ENCODE results near the gene TBC1D9B. TPM values are rescaled to one million over a fixed set of nuclear protein-coding genes. Genes with fewer than 3 reads are reported as not detected.

TBC1D9B gene
- total and polyA plus RNA-seq, 9 of the 15 experiments (the other 6 are each of a cell fraction or from before 2014, with no cell fraction given), result 2.9 to 59.1 (median 33.5) TPM

GRCh38 chr5:179879690-179880010 lies 28.0 kb downstream of the TBC1D9B start (continued):
- TF ChIP-seq FOXP4 (CRISPR knock-in tag; IDR thresholded peaks at IDR 0.05; ENCODE audit: borderline replicate concordance), result no peak
- no peak for TF ChIP-seq TRIM28 (IDR thresholded peaks at IDR 0.05)
- TF ChIP-seq SRSF1 (IDR thresholded peaks at IDR 0.05; ENCODE audit: low read depth, low read length), result no peak

GRCh38 chr5:179879003-179879689 lies 28.6 kb downstream of the TBC1D9B start:
- Histone ChIP-seq H3K4me1 (replicated peaks in 1 of 2; ENCODE audit: control insufficient read depth in 2 of 2, insufficient read depth in 2 of 2, low read length in 2 of 2) (no peaks in the 10 kb centered on the region), H2AFZ (ENCODE audit: low read depth, low read length) (no peak overlapping the region), H3K4me2 (ENCODE audit: insufficient read depth, low read length) (no peak overlapping the region), H3K4me3 (no peak overlapping the region), H3K9me3 (replicated peaks; ENCODE audit: control insufficient read depth, insufficient read depth, low read depth, low read length) (peaks cover 11% of the 10 kb centered on the region), H3K36me3 (ENCODE audit: control insufficient read depth, insufficient read depth, low read length) (peaks cover 68% of the 10 kb centered on the region), H3K27ac (ENCODE audit: extremely low read depth, low read depth, low read length) (no peak overlapping the region), H3K9me1 (ENCODE audit: control insufficient read depth, insufficient read depth, low read length) (no peaks in the 10 kb centered on the region), H3K27me3 (ENCODE audit: control insufficient read depth in 2 of 2, insufficient read depth in 2 of 2, low read length in 2 of 2) (no peaks in the 10 kb centered on the region), H4K20me1 (replicated peaks; ENCODE audit: control insufficient read depth, insufficient read depth, low read length) (no peaks in the 10 kb centered on the region; the same call in 1 of the 2 replicates), H3K79me2 (ENCODE audit: control insufficient read depth, insufficient read depth, low read length) (no peaks in the 10 kb centered on the region), H3K9ac (ENCODE audit: insufficient read depth in 1 of 2, low read depth in 2 of 2, low read length in 2 of 2) (peak overlapping the region in 1 of 2 experiments; percentile 31; a peak in 1 of 4 replicates)
- no TSS peak for BruUV-seq (replicated peaks)
- ChIA-PET POLR2A (no interaction called here), CTCF (ENCODE audit: low intra/inter-chr PET ratio) (no interaction called here)
- FAIRE-seq (no peak), DNase-seq (ENCODE audit: extremely low read depth in 1 of 4, low spot score in 3 of 4) (no peak), ATAC-seq (no peak; the same call in 2 of the 3 replicates)
- in situ Hi-C loops (cut with MboI) (no loop called here), intact Hi-C loops (cut with micrococcal nuclease) (no loop called here)
- WGBS (ENCODE audit: insufficient coverage, low coverage, missing lambda C conversion rate), result 93% methylated on average over 27 of the region's 31 CpGs
- TF ChIP-seq POLR2G (IDR thresholded peaks at IDR 0.05; ENCODE audit: low read depth, low read length), result peak; percentile 41; the same call in 1 of the 2 replicates
- TF ChIP-seq ZNF589 (CRISPR knock-in tag; IDR thresholded peaks at IDR 0.05; ENCODE audit: low read depth), result no peak
- no peak for TF ChIP-seq SIN3B (IDR thresholded peaks at IDR 0.05; ENCODE audit: low read depth)
- no peak for TF ChIP-seq NFYB (IDR thresholded peaks at IDR 0.05; ENCODE audit: extremely low read depth, insufficient read length)
- TF ChIP-seq SIN3A (IDR thresholded peaks at IDR 0.05; ENCODE audit: borderline replicate concordance in 2 of 2, control insufficient read depth in 1 of 2, low read depth in 2 of 2, low read length in 2 of 2), result no peak
- TF ChIP-seq MTA3 (IDR thresholded peaks at IDR 0.05; ENCODE audit: borderline replicate concordance), result no peak
- no peak for TF ChIP-seq ELK3 (CRISPR knock-in tag; IDR thresholded peaks at IDR 0.05)
- TF ChIP-seq CBX8 (IDR thresholded peaks at IDR 0.05; ENCODE audit: borderline replicate concordance, extremely low read depth, low read depth, low read length, poor library complexity, severe bottlenecking), result no peak
- no peak for TF ChIP-seq MITF (IDR thresholded peaks at IDR 0.05)
- no peak for TF ChIP-seq POLR2H (tag; IDR thresholded peaks at IDR 0.05; ENCODE audit: low read depth)
- TF ChIP-seq RBBP5 (IDR thresholded peaks at IDR 0.05; ENCODE audit: borderline replicate concordance, insufficient read depth, low read length, poor library complexity, severe bottlenecking), result no peak
- no peak for TF ChIP-seq HLTF (IDR thresholded peaks at IDR 0.05)
- TF ChIP-seq RB1 (IDR thresholded peaks at IDR 0.05; ENCODE audit: low read depth), result no peak

All from K562 (cell line).